ENCODE results near the gene LYPD8.

LYPD8 gene

DNA sequence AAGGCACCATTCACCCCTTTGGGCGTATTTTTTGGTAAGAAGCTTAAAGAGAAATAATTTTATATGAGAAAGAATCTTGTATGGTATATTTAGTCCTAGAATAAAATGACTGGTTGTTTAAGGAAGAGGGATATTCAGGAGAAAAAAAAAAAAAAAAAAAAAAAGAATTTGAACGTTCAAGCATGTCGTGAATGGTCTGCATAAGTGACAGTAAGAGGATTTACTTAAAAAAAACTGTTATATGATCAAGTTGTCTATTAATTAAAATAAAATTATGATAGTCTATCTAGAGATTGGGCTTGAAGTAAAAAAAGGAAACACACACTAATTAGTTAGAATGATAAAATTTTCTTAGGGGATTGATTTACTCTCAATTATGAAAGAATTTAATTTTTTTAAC lies 41.3 kb downstream of the LYPD8 start:
- DNase-seq (ENCODE audit: low read depth, low spot score): peak; percentile 9
- in situ Hi-C loops (cut with HindIII; ENCODE audit: low sequenced_read_pairs): no loop called here
- TF ChIP-seq, protein P1, sequence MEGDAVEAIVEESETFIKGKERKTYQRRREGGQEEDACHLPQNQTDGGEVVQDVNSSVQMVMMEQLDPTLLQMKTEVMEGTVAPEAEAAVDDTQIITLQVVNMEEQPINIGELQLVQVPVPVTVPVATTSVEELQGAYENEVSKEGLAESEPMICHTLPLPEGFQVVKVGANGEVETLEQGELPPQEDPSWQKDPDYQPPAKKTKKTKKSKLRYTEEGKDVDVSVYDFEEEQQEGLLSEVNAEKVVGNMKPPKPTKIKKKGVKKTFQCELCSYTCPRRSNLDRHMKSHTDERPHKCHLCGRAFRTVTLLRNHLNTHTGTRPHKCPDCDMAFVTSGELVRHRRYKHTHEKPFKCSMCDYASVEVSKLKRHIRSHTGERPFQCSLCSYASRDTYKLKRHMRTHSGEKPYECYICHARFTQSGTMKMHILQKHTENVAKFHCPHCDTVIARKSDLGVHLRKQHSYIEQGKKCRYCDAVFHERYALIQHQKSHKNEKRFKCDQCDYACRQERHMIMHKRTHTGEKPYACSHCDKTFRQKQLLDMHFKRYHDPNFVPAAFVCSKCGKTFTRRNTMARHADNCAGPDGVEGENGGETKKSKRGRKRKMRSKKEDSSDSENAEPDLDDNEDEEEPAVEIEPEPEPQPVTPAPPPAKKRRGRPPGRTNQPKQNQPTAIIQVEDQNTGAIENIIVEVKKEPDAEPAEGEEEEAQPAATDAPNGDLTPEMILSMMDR (IDR thresholded peaks at IDR 0.05; ENCODE audit: low read depth, low read length): no peak
- H3K4me3 ChIP-seq (ENCODE audit: low read depth, low read length): no peak overlapping the region

DNA sequence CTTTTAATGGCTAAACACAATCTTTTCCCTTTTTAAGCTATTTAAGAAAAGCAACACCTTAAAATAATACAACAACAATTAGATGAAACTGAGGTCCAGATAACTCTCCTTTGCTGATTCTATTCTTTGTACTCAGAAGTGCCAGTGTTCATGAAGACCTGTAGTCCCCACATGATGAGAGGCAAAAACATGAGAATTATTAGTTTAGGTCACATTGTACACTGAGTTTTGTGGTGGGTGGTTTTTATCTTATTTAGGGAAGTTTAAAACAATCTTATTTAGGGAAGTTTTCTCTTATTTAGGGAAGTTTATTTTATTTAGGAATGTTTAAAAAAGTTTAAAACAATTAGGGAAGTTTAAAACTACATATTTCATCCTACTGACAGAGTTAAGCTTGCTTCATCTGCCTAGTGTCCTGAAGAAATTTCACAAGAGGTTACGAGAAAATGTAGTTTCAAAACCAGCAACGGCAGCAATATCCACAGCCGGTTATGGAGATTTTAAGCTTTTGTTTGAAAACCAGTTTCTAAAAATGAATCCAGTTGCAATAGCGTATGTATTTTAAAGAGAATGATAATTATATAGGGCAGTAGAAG lies 45.2 kb downstream of the LYPD8 start:
- no peak overlapping the region for H3K4me3 ChIP-seq (ENCODE audit: low read depth, low read length)
- DNase-seq (ENCODE audit: low read depth, low spot score): no peak
- TF ChIP-seq, protein P1 (IDR thresholded peaks at IDR 0.05; ENCODE audit: low read depth, low read length): no peak
- in situ Hi-C loops (cut with HindIII; ENCODE audit: low sequenced_read_pairs): no loop called here

DNA sequence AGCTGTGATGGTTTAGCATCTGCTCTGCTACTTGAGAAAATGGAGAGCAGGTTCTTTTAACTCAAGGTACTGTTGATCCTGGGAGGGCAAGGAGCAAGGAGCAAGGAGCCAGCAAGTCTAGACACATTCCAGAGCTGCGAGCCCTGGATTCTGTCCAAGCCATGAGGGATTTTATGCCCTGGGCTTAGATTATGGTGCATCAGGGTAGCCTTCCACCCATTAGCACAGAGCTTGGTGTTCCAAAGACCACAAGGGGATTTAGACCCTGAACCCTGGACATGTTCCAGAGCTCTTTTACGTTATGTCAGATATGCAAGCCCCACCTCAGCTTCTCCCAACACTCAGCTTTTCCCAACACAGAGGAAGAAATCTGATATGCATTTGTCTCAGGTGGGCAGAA lies 51.0 kb downstream of the LYPD8 start:
- no peak for DNase-seq (ENCODE audit: low read depth, low spot score)
- TF ChIP-seq, protein P1 (IDR thresholded peaks at IDR 0.05; ENCODE audit: low read depth, low read length): no peak
- in situ Hi-C loops (cut with HindIII; ENCODE audit: low sequenced_read_pairs): no loop called here
- no peak overlapping the region for H3K4me3 ChIP-seq (ENCODE audit: low read depth, low read length)

DNA sequence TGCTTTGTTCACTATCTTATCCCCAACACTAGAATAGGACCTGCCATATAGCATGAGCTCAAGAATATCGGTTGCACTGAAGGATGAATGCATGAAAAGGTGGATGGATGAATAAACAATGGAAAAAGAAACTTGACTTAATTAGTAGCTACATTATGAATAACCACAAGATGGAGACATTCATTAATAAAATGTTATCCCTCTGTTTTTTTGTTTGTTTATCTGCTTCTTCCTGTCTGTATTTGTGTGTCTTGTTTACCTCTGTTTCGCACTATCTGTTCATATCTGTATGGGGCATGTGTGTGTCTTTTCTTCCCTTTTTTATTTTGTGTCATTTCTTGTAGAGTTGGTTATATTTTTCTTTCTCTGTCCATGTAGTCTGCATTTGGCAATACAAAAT lies 51.9 kb downstream of the LYPD8 start:
- in situ Hi-C loops (cut with HindIII; ENCODE audit: low sequenced_read_pairs): no loop called here
- no peak for DNase-seq (ENCODE audit: low read depth, low spot score)
- TF ChIP-seq, protein P1 (IDR thresholded peaks at IDR 0.05; ENCODE audit: low read depth, low read length): no peak
- no peak overlapping the region for H3K4me3 ChIP-seq (ENCODE audit: low read depth, low read length)

DNA sequence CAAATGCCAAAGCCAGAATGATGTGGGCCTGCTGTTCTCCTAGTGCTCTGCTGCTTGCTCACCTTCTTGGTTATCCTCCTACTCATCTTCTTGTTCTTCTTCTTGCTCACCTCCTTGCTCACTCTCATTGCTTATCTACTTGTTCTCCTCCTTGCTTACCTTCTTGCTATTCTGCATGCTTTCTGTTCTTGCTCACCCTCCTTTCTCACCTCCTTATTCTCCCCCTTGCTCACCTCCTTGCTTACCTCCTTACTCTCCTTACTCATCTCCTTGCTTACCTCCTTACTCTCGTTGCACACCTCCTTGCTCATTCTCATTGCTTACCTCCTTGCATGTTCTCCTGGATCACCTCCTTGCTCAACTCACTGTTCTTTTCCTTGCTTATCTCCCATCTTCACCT lies 52.8 kb downstream of the LYPD8 start, which contains the start of gene OR14I1:
TSS of gene OR14I1 (minus strand) at position 53 of the 400 bp plus-strand sequence.
- no peak for DNase-seq (ENCODE audit: low read depth, low spot score)
- H3K4me3 ChIP-seq (ENCODE audit: low read depth, low read length): no peak within 1 kb of the TSS
- TF ChIP-seq, protein P1 (IDR thresholded peaks at IDR 0.05; ENCODE audit: low read depth, low read length): no peak
- in situ Hi-C loops (cut with HindIII; ENCODE audit: low sequenced_read_pairs): no loop called here

DNA sequence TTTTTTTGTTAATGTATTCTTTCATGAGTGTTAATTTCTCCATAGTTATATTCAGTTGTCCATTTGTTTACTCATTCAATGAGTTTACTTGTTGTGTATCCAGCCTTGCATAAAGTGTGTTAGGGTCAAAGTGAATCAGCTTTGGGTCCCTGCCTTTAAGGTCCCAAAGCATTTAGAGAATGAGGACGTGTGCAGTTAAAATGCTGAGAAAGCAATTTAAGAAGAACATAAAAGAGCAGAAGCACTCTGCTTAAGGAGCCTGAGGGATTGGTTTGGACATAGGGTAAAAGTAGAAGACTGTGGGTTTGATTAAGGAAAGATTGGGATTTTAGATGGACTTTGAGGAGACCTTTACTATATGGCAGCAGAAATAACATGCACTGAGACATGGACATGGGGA lies 56.5 kb downstream of the LYPD8 start:
- DNase-seq (ENCODE audit: low read depth, low spot score): no peak
- H3K4me3 ChIP-seq (ENCODE audit: low read depth, low read length): no peak overlapping the region
- TF ChIP-seq, protein P1 (IDR thresholded peaks at IDR 0.05; ENCODE audit: low read depth, low read length): no peak
- in situ Hi-C loops (cut with HindIII; ENCODE audit: low sequenced_read_pairs): no loop called here
